Astrocyte of the spinal cord (primary cell): ENCODE results near the gene PTGFRN.

Experiments
- DNase-seq: peaks from one replicate; pipeline ENCODE4 v3.0.0; 2011; ENCODE audit warnings: low read depth, low spot score
- H3K4me3 ChIP-seq: 2 replicates; pipeline ENCODE4 v1.5.1; 2011; ENCODE audit warnings: low read depth, mild to moderate bottlenecking, low read length, moderate library complexity
- in situ Hi-C: cut with HindIII; loops from 2 replicates; pipeline ENCODE4 v1.10.0; 2017; ENCODE audit warnings: low sequenced_read_pairs
- TF ChIP-seq, protein P1 (sequence below): IDR thresholded peaks from 2 replicates; pipeline ENCODE4 v1.5.1; 2012; ENCODE audit warnings: low read depth, mild to moderate bottlenecking, low read length, inconsistent platforms

PTGFRN gene

DNA sequence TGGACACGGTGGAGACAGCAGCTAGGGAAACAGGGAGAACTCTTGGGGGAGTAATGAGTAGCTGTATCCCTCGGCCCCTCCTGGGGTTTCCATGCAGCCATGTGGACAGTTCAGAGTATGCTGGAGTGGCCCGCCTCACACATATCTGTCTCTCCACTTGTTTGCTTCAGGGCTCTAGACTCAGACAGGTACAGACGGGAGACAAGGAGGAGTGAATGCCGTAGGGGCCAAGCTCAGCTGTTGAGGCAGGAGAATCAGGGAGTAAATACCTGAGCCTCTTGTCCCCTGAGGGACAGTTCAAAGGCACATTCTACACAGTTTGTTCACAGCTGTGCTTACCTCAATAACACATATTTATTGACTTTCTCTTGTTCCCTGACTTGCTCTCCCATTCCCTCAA is 7.7 kb upstream of the PTGFRN start:
- in situ Hi-C loops, result no loop called here
- no peak overlapping the region for H3K4me3 ChIP-seq
- DNase-seq, result no peak
- TF ChIP-seq, protein P1, sequence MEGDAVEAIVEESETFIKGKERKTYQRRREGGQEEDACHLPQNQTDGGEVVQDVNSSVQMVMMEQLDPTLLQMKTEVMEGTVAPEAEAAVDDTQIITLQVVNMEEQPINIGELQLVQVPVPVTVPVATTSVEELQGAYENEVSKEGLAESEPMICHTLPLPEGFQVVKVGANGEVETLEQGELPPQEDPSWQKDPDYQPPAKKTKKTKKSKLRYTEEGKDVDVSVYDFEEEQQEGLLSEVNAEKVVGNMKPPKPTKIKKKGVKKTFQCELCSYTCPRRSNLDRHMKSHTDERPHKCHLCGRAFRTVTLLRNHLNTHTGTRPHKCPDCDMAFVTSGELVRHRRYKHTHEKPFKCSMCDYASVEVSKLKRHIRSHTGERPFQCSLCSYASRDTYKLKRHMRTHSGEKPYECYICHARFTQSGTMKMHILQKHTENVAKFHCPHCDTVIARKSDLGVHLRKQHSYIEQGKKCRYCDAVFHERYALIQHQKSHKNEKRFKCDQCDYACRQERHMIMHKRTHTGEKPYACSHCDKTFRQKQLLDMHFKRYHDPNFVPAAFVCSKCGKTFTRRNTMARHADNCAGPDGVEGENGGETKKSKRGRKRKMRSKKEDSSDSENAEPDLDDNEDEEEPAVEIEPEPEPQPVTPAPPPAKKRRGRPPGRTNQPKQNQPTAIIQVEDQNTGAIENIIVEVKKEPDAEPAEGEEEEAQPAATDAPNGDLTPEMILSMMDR, result no peak

GRCh38 chr1:116902723-116903383 is 6.9 kb upstream of the PTGFRN start:
- in situ Hi-C loops, result no loop called here
- TF ChIP-seq, protein P1, result no peak
- H3K4me3 ChIP-seq, result no peak overlapping the region
- DNase-seq, result no peak

DNA sequence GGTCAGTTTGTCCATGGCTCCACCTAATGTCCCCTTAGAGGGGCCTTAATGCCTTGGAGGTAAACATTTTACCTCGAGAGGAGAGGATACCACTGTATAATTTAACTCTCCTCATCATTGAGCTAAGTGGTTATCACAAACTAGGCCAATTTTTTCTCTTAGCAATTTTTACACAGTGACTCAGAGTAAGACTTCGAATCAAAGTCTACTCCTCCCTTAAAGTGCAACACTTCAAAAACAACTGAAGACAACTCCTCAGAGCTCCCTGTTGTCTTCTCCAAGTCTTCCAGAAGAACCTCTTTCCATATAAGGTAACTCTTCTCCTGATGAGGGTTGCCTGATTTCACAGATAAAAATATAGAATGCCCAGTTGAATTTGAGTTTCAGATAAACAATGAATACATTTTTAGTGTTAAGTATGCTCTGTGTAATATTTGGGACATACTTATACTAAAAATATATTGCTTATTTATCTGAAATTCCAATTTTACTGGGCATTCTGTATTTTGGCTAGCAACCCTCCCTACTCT is 4.9 kb upstream of the PTGFRN start:
- DNase-seq, result no peak
- TF ChIP-seq, protein P1, result no peak
- in situ Hi-C loops, result no loop called here

DNA sequence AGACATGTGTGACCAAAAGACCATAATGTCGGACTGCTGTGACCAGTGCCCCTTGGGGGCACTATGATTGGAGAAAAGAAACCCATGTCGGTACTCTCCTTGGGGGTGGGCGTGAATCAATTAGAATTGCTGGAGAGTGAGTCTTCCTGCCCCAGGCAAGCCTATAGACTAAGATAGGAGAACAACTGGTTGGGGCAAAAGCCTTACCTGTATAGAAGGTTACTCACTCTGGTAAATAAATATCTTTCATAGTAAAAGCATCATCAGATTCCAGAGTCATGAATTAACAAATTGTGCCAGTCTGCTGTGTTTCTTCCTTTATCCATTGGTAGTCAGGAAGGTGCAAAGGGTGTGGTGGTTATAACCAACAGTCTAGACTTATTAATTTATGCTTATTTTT is 2.9 kb upstream of the PTGFRN start:
- DNase-seq, result no peak
- no peak overlapping the region for H3K4me3 ChIP-seq
- TF ChIP-seq, protein P1, result no peak
- in situ Hi-C loops, result no loop called here

More for the DNA sequence above, 4.9 kb upstream of the PTGFRN start:
- H3K4me3 ChIP-seq, result no peak overlapping the region

DNA sequence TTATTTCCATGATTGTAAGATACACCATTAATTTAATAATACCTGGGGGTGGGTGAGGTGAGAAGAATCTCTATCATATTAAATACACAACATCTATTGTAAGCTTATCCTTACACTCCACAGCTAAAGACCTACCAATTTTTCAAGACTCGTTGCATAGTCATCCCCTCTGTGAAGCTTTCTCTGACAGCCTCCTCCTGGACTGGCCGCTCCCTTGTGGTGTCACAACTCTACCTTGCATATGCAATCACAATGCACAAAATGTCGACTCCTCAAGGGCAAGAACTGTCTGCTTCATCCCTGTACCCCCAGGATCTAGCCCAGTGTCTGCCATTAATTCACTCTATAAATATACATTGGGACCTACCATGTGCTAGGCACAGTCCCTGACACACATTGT is 2.4 kb upstream of the PTGFRN start:
- TF ChIP-seq, protein P1, result no peak
- no peak overlapping the region for H3K4me3 ChIP-seq
- no peak for DNase-seq
- in situ Hi-C loops, result no loop called here

- no peak overlapping the region for H3K4me3 ChIP-seq
- in situ Hi-C loops, result no loop called here
- TF ChIP-seq, protein P1, result no peak
- no peak for DNase-seq
Observed at GRCh38 chr1:116908266-116908665, 1.4 kb upstream of the PTGFRN start.
